Fibroblast of lung (primary cell): ENCODE data around the gene CCDC3. TPM values are rescaled to one million over a fixed set of nuclear protein-coding genes. Genes with fewer than 3 reads are reported as not detected.

Source experiments
- DNase-seq, 2 donors: peaks; one replicate each; pipeline versions ENCODE4 v3.0.0 to v3.0.0-alpha.2; 2010; ENCODE audit warnings: low read depth in 2 of 2
- H2AFZ ChIP-seq: 2 replicates; pipeline ENCODE4 v1.5.1; 2012; ENCODE audit warnings: low read length, control low read depth, inconsistent platforms
- H3K27ac ChIP-seq: 2 replicates; pipeline ENCODE4 v1.5.1; 2011; ENCODE audit warnings: low read length, control low read depth; ENCODE audit not compliant: insufficient read depth
- H3K27me3 ChIP-seq: 2 replicates; pipeline ENCODE4 v1.5.1; 2011; ENCODE audit warnings: mild to moderate bottlenecking, low read length; ENCODE audit not compliant: control insufficient read depth, insufficient read depth
- H3K36me3 ChIP-seq: 2 replicates; pipeline ENCODE4 v1.5.1; 2011; ENCODE audit warnings: low read length; ENCODE audit not compliant: control insufficient read depth, insufficient read depth
- H3K4me1 ChIP-seq: 2 replicates; pipeline ENCODE4 v1.5.1; 2011; ENCODE audit warnings: low read length; ENCODE audit not compliant: control insufficient read depth, insufficient read depth; ENCODE audit errors: extremely low read depth
- H3K4me2 ChIP-seq: 2 replicates; pipeline ENCODE4 v1.5.1; 2011; ENCODE audit warnings: low read length, control low read depth; ENCODE audit not compliant: insufficient read depth; ENCODE audit errors: extremely low read depth
- H3K4me3 ChIP-seq, 4 experiments: fragments of 200-600 bp in 1 of 4; sonication (generic) in 1 of 4; replicated peaks in 1 of 4; 2 replicates each; pipeline ENCODE4 v1.5.1; 2011 to 2016; ENCODE audit warnings: low read length in 4 of 4, low read depth in 3 of 4, mild to moderate bottlenecking in 3 of 4, control low read depth in 2 of 4, inconsistent platforms in 1 of 4, mixed read lengths in 1 of 4; ENCODE audit not compliant: insufficient read depth in 1 of 4; ENCODE audit errors: control extremely low read depth in 1 of 4
- H3K79me2 ChIP-seq: 2 replicates; pipeline ENCODE4 v1.5.1; 2012; ENCODE audit warnings: mild to moderate bottlenecking, low read length, inconsistent platforms; ENCODE audit not compliant: control insufficient read depth, insufficient read depth
- H3K9ac ChIP-seq: 2 replicates; pipeline ENCODE4 v1.5.1; 2011; ENCODE audit warnings: mild to moderate bottlenecking, low read length, control low read depth; ENCODE audit not compliant: insufficient read depth
- H3K9me3 ChIP-seq: 2 replicates; pipeline ENCODE4 v1.5.1; 2012; ENCODE audit warnings: low read depth, low read length; ENCODE audit not compliant: control insufficient read depth, insufficient read depth
- H4K20me1 ChIP-seq: 2 replicates; pipeline ENCODE4 v1.5.1; 2011; ENCODE audit warnings: low read length; ENCODE audit not compliant: control insufficient read depth, insufficient read depth; ENCODE audit errors: extremely low read depth
- CTCF ChIP-seq, 2 donors: IDR thresholded peaks in 1 of 2; conservative IDR thresholded peaks in 1 of 2; 1 replicate in 1 of 2; 2 replicates in 1 of 2; pipeline ENCODE4 v1.5.1; 2011 to 2012; ENCODE audit warnings: low read length in 2 of 2, control low read depth in 1 of 2, inconsistent platforms in 1 of 2, low read depth in 1 of 2, mild to moderate bottlenecking in 1 of 2
- EZH2 ChIP-seq: IDR thresholded peaks from 2 replicates; pipeline ENCODE4 v1.5.1; 2012; ENCODE audit warnings: low read length, control low read depth, mild to moderate bottlenecking; ENCODE audit errors: missing control alignments
- polyA minus RNA-seq: library from RNA; depleted of rRNA, polyadenylated mRNA; stranded (reverse); fragments of >200 nt; gene quantifications from 2 replicates; pipeline ENCODE4 v1.2.3, GENCODE V29; 2011; ENCODE audit warnings: low replicate concordance
- polyA plus RNA-seq, 2 donors: library from polyadenylated mRNA; depleted of rRNA in 1 of 2; stranded (reverse) in 1 of 2; unstranded in 1 of 2; fragments of >200 nt; gene quantifications; 2 replicates each; pipeline ENCODE4 v1.2.1, GENCODE V29; 2011 to 2012; ENCODE audit warnings: missing spikeins in 1 of 2
- total RNA-seq: library from RNA; depleted of rRNA; stranded (reverse); fragments of >200 nt; gene quantifications from 2 replicates; pipeline ENCODE4 v1.2.1, GENCODE V29; 2014

Gene CCDC3
- total RNA-seq, result 0.26 and 0.33 TPM in 2 replicates
- 0.36 and 0.65 TPM in 2 replicates for polyA plus RNA-seq
- polyA plus RNA-seq (2012), result 0.30 and 0.37 TPM in 2 replicates
- 0.15 and 1.8 TPM in 2 replicates for polyA minus RNA-seq

- H3K36me3 ChIP-seq, result no peaks in the 10 kb centered on the region
- H3K27me3 ChIP-seq, result peaks cover 4% of the 10 kb centered on the region
- no peak within 1 kb of the TSS for H3K9ac ChIP-seq
- H3K27ac ChIP-seq, result no peak within 1 kb of the TSS
- H3K4me3 ChIP-seq, result peak within 1 kb of the TSS in 2 of 4 experiments; percentile 17 to 37
- H3K9me3 ChIP-seq, result no peaks in the 10 kb centered on the region
- DNase-seq, result peak in 1 of 2 donors; percentile 24
- H3K4me2 ChIP-seq, result peak within 1 kb of the TSS; percentile 62
- TF ChIP-seq EZH2 (peak; percentile 63), CTCF (conservative IDR thresholded peaks at IDR 0.05 in 1 of 2, IDR thresholded peaks at IDR 0.05 in 1 of 2; ENCODE audit: low read depth in 1 of 2, low read length in 2 of 2) (no peak)
- no peak within 1 kb of the TSS for H2AFZ ChIP-seq
- H4K20me1 ChIP-seq, result no peaks in the 10 kb centered on the region
- no peaks in the 10 kb centered on the region for H3K4me1 ChIP-seq
- H3K79me2 ChIP-seq, result no peaks in the 10 kb centered on the region
Measured at GRCh38 chr10:13001041-13001886, at the start of gene CCDC3. Gene CCDC3, minus strand, starts transcription at chr10:13001713. Its CDS starts 143 bp downstream, at chr10:13001570.

- Histone ChIP-seq H3K9me3 (no peaks in the 10 kb centered on the region), H2AFZ (no peak overlapping the region), H3K4me2 (no peak overlapping the region), H3K27me3 (peaks cover 4% of the 10 kb centered on the region), H3K4me3 (no peak overlapping the region), H3K9ac (no peak overlapping the region), H3K4me1 (no peaks in the 10 kb centered on the region), H3K27ac (no peak overlapping the region), H4K20me1 (no peaks in the 10 kb centered on the region), H3K79me2 (no peaks in the 10 kb centered on the region), H3K36me3 (no peaks in the 10 kb centered on the region)
- no peak for DNase-seq
- TF ChIP-seq EZH2 (no peak), CTCF (conservative IDR thresholded peaks at IDR 0.05 in 1 of 2, IDR thresholded peaks at IDR 0.05 in 1 of 2; ENCODE audit: low read depth in 1 of 2, low read length in 2 of 2) (no peak)
Measured at GRCh38 chr10:13051126-13051694, 49.7 kb upstream of the CCDC3 start.

GRCh38 chr10:13049774-13050420 lies 48.4 kb upstream of the CCDC3 start:
- no peak overlapping the region for H3K4me2 ChIP-seq
- TF ChIP-seq EZH2 (no peak), CTCF (conservative IDR thresholded peaks at IDR 0.05 in 1 of 2, IDR thresholded peaks at IDR 0.05 in 1 of 2; ENCODE audit: low read depth in 1 of 2, low read length in 2 of 2) (no peak)
- H3K9ac ChIP-seq, result no peak overlapping the region
- DNase-seq, result no peak
- no peaks in the 10 kb centered on the region for H3K36me3 ChIP-seq
- peaks cover 4% of the 10 kb centered on the region for H3K27me3 ChIP-seq
- no peaks in the 10 kb centered on the region for H4K20me1 ChIP-seq
- no peak overlapping the region for H3K4me3 ChIP-seq
- H3K79me2 ChIP-seq, result no peaks in the 10 kb centered on the region
- H3K4me1 ChIP-seq, result no peaks in the 10 kb centered on the region
- no peaks in the 10 kb centered on the region for H3K9me3 ChIP-seq
- no peak overlapping the region for H2AFZ ChIP-seq
- no peak overlapping the region for H3K27ac ChIP-seq
